ENCODE data around the gene CNOT6. TPM values are rescaled to one million over a fixed set of nuclear protein-coding genes. Genes with fewer than 3 reads are reported as not detected.

Gene CNOT6
- total RNA-seq, 1 donor from 2014 or later: 46.3 TPM

GRCh38 chr5:180521591-180521990 is 27.4 kb downstream of the CNOT6 start:
- DNase-seq (ENCODE audit: low spot score): no peak
- TF ChIP-seq CTCF (IDR thresholded peaks at IDR 0.05; ENCODE audit: unreplicated experiment): no peak
- Mint-ChIP-seq H3K9me3 (ENCODE audit: unreplicated experiment) (no peaks in the 10 kb centered on the region), H3K27me3 (ENCODE audit: unreplicated experiment) (peaks cover 3% of the 10 kb centered on the region), H3K4me1 (ENCODE audit: unreplicated experiment) (peaks cover 37% of the 10 kb centered on the region), H3K27ac (ENCODE audit: unreplicated experiment) (peak overlapping the region; percentile 17), H3K36me3 (ENCODE audit: low read depth, unreplicated experiment) (no peaks in the 10 kb centered on the region), H3K4me3 (ENCODE audit: unreplicated experiment) (no peak overlapping the region)

GRCh38 chr5:180522330-180522729 is 28.2 kb downstream of the CNOT6 start:
- Mint-ChIP-seq H3K4me1 (ENCODE audit: unreplicated experiment) (peaks cover 37% of the 10 kb centered on the region), H3K27me3 (ENCODE audit: unreplicated experiment) (peaks cover 3% of the 10 kb centered on the region), H3K36me3 (ENCODE audit: low read depth, unreplicated experiment) (no peaks in the 10 kb centered on the region), H3K4me3 (ENCODE audit: unreplicated experiment) (no peak overlapping the region), H3K27ac (ENCODE audit: unreplicated experiment) (no peak overlapping the region), H3K9me3 (ENCODE audit: unreplicated experiment) (no peaks in the 10 kb centered on the region)
- no peak for DNase-seq (ENCODE audit: low spot score)
- no peak for TF ChIP-seq CTCF (IDR thresholded peaks at IDR 0.05; ENCODE audit: unreplicated experiment)

- H3K4me3 Mint-ChIP-seq (ENCODE audit: unreplicated experiment): no peak overlapping the region
Measured at GRCh38 chr5:180523629-180524466, 29.7 kb downstream of the CNOT6 start.

GRCh38 chr5:180525399-180525798 is 31.2 kb downstream of the CNOT6 start:
- H3K27ac Mint-ChIP-seq (ENCODE audit: unreplicated experiment): peak overlapping the region; percentile 33

More at GRCh38 chr5:180523629-180524466, 29.7 kb downstream of the CNOT6 start:
- TF ChIP-seq CTCF (IDR thresholded peaks at IDR 0.05; ENCODE audit: unreplicated experiment): no peak
- Mint-ChIP-seq H3K27ac (ENCODE audit: unreplicated experiment) (no peak overlapping the region), H3K27me3 (ENCODE audit: unreplicated experiment) (peaks cover 3% of the 10 kb centered on the region), H3K36me3 (ENCODE audit: low read depth, unreplicated experiment) (no peaks in the 10 kb centered on the region), H3K9me3 (ENCODE audit: unreplicated experiment) (no peaks in the 10 kb centered on the region), H3K4me1 (ENCODE audit: unreplicated experiment) (peaks cover 32% of the 10 kb centered on the region)
- no peak for DNase-seq (ENCODE audit: low spot score)

More at GRCh38 chr5:180525399-180525798, 31.2 kb downstream of the CNOT6 start:
- no peak for DNase-seq (ENCODE audit: low spot score)
- TF ChIP-seq CTCF (IDR thresholded peaks at IDR 0.05; ENCODE audit: unreplicated experiment): no peak
- Mint-ChIP-seq H3K27me3 (ENCODE audit: unreplicated experiment) (peaks cover 3% of the 10 kb centered on the region), H3K4me1 (ENCODE audit: unreplicated experiment) (peaks cover 26% of the 10 kb centered on the region), H3K9me3 (ENCODE audit: unreplicated experiment) (no peaks in the 10 kb centered on the region), H3K36me3 (ENCODE audit: low read depth, unreplicated experiment) (peaks cover 13% of the 10 kb centered on the region), H3K4me3 (ENCODE audit: unreplicated experiment) (no peak overlapping the region)
